Lower leg skin (tissue), 4 donors: ENCODE results near the gene MBD3L2. TPM values are rescaled to one million over a fixed set of nuclear protein-coding genes. Genes with fewer than 3 reads are reported as not detected.

Experiments used
- DNase-seq, 2 donors: peaks; one replicate each; pipeline ENCODE4 v3.0.0-alpha.2; 2019; ENCODE audit warnings: low spot score in 2 of 2
- H3K4me3 ChIP-seq: fragments of 200-600 bp; sonication (generic); 2 replicates; pipeline ENCODE4 v1.5.1; 2017; ENCODE audit warnings: mild to moderate bottlenecking, low read depth; ENCODE audit not compliant: poor library complexity, severe bottlenecking
- POLR2A ChIP-seq, 2 donors: fragments of 450-650 bp; IDR thresholded peaks; one replicate each; pipeline ENCODE4 v1.6.1; 2016 to 2017; ENCODE audit warnings: antibody characterized with exemption in 2 of 2, mild to moderate bottlenecking in 1 of 2, moderate library complexity in 1 of 2
- WGBS, 2 donors: methylation state at CpG; one replicate each; pipeline ENCODE4 v1.1.5; 2018; 5-methylcytosine and 5-hydroxymethylcytosine counted together
- intact Hi-C: fragments of 100-400 bp; cut with DNase I; formaldehyde crosslinking; loops from one replicate; pipeline ENCODE4 v1.15.0; 2023; ENCODE audit warnings: low total_unique reads
- total RNA-seq, 4 donors: library from RNA; depleted of rRNA; stranded (reverse); fragments of >200 nt; gene quantifications; one replicate each; pipeline ENCODE4 v1.1.0, GENCODE V29; 2016
- TF ChIP-seq, protein P1 (sequence below), 3 donors: fragments of 450-650 bp; IDR thresholded peaks; one replicate each; pipeline ENCODE4 v1.5.1; 2016; ENCODE audit warnings: antibody characterized with exemption in 3 of 3, mild to moderate bottlenecking in 3 of 3, moderate library complexity in 2 of 3

Gene MBD3L2
- total RNA-seq, 4 donors from 2014 or later = not detected

DNA sequence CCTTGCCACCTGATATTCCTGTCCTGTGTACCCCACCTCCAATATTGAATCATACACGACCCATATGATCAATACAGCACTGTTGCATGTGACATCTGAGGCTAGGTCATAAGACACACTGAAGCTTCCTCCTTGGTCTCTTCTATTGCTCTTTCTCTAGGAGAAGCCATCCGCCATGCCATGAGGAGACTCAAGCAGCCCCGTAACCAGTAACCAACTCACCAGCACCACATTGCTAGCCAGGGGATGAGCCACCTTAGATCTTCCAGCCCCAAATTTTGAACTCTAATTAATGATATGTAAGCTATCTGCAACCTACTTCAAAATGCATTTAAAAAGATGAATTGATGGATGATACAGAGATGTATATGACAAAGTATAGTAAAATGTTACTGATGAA lies 49.0 kb downstream of the MBD3L2 start:
- DNase-seq = peak in 1 of 2 donors; percentile 59
- no peak overlapping the region for H3K4me3 ChIP-seq
- 90 to 93% methylated on average over 3 of the region's 3 CpGs for WGBS, 2 donors
- intact Hi-C loops = no loop called here
- TF ChIP-seq POLR2A (IDR thresholded peaks at IDR 0.05) = no peak
- TF ChIP-seq, protein P1, sequence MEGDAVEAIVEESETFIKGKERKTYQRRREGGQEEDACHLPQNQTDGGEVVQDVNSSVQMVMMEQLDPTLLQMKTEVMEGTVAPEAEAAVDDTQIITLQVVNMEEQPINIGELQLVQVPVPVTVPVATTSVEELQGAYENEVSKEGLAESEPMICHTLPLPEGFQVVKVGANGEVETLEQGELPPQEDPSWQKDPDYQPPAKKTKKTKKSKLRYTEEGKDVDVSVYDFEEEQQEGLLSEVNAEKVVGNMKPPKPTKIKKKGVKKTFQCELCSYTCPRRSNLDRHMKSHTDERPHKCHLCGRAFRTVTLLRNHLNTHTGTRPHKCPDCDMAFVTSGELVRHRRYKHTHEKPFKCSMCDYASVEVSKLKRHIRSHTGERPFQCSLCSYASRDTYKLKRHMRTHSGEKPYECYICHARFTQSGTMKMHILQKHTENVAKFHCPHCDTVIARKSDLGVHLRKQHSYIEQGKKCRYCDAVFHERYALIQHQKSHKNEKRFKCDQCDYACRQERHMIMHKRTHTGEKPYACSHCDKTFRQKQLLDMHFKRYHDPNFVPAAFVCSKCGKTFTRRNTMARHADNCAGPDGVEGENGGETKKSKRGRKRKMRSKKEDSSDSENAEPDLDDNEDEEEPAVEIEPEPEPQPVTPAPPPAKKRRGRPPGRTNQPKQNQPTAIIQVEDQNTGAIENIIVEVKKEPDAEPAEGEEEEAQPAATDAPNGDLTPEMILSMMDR (IDR thresholded peaks at IDR 0.05) = no peak

DNA sequence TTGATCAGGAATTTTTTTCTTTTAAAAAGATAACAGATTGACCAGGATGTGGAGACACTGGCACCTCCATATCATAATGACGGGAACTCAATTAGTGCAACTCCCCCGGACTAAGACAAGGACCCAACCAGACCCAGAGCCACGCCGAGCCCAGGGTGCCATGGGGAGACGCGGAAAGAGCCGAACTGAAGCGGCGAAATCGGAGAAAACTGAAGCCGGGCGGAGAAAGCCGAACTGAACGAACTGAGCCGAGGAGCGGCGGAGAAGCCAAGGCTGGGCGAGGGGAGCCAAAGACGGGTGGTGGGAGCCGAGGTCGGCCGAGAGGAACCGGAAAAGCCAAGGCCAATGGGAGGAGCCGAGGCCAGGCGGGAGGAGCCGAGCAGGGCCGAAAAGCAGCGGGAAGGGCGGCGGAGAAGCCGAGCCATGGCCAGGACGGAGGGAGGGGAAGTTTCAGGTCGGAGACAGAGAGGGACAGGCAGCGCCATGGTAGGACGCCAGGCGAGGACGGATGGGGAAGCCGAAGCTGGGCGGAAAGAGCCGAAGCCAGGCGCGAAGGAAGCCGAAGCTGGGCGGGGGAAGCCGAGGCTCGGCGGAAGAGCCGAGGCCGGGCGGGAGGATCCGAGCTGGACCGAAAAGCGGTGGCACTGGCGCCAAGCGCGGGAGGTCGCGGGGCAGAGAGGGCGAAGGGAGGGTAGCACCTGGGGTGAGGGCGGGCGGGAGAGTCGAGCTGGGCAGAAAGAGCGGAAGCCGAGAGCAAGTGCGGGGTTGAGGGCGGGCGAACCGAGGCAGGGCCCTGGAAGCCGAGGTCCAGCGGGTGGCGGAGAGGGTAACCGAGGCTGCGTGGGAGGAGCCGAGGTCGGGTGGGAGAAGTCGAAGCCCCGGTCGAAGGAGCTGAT lies 49.8 kb downstream of the MBD3L2 start:
- H3K4me3 ChIP-seq = peak overlapping the region; percentile 61
- 0 to 1% methylated on average over 77 to 78 of the region's 78 CpGs for WGBS, 2 donors
- TF ChIP-seq, protein P1 (IDR thresholded peaks at IDR 0.05) = no peak
- intact Hi-C loops = no loop called here
- DNase-seq = peak; percentile 92 to 98

DNA sequence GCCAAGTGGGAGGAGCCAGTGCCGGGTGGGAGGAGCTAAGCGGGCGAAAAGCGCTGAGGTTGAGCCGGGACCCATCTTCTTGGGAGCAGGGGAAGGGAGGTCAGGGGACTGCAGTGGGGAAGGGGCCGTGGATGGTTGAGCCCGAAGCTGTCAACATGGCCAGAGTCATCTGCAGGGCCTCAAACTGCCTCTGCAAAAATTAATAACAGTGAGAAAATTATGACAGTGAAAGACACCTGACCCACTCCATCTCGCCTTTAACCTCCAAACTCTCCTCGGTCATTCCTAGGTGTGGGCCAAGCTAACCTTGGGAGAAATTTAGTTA lies 50.4 kb downstream of the MBD3L2 start:
- TF ChIP-seq POLR2A (IDR thresholded peaks at IDR 0.05) = no peak
- TF ChIP-seq, protein P1 (IDR thresholded peaks at IDR 0.05) = no peak
- WGBS, 2 donors = 12 to 14% methylated on average over 9 of the region's 9 CpGs

More for the DNA sequence above, 50.4 kb downstream of the MBD3L2 start:
- H3K4me3 ChIP-seq = peak overlapping the region; percentile 61
- no peak for DNase-seq
- intact Hi-C loops = no loop called here

Other genes starting within 250 kb of the MBD3L2 start
- gene ADGRE1, start 161.7 kb upstream of the MBD3L2 start, total RNA-seq = under 1 TPM in 1 of 4 donors, not detected in 3; 0.25 TPM
- gene MBD3L2B, start 27.9 kb upstream of the MBD3L2 start, total RNA-seq = not detected
- gene MBD3L5, start 18.7 kb upstream of the MBD3L2 start, total RNA-seq = not detected
- not detected for gene MBD3L4, start 9.1 kb upstream of the MBD3L2 start, total RNA-seq
- gene MBD3L3, start 9.4 kb downstream of the MBD3L2 start, total RNA-seq = not detected
- gene ZNF557, start 20.4 kb downstream of the MBD3L2 start, total RNA-seq = 10 to 100 TPM in 1 of 4 donors, 1 to 10 TPM in 3; 7.0 to 11.3 (median 9.4) TPM
- gene INSR, start 245.1 kb downstream of the MBD3L2 start, total RNA-seq = 100 to 1,000 TPM in 1 of 4 donors, 10 to 100 TPM in 3; 70.7 to 165 (median 89.2) TPM